Keratinocyte (primary cell): Measurements from ENCODE around the gene DAB1. TPM values are rescaled to one million over a fixed set of nuclear protein-coding genes. Genes with fewer than 3 reads are reported as not detected.

ENCODE experiments used
- DNase-seq: peaks from one replicate; pipeline ENCODE4 v3.0.0-alpha.2; 2011; ENCODE audit warnings: low read depth, missing footprints, low spot score
- FAIRE-seq: peaks from 2 replicates; lab custom pipeline; 2011; peaks lifted over from hg19 to GRCh38; lab: Jason Lieb, UNC
- H2AFZ ChIP-seq: 2 replicates; pipeline ENCODE4 v1.6.0; 2012; ENCODE audit warnings: low read length, control low read depth, inconsistent platforms; ENCODE audit not compliant: control insufficient read depth
- H3K27ac ChIP-seq: 2 replicates; pipeline ENCODE4 v1.5.1; 2011; ENCODE audit warnings: low read length; ENCODE audit not compliant: control insufficient read depth, insufficient read depth
- H3K27me3 ChIP-seq: 3 replicates; pipeline ENCODE4 v1.6.0; 2011; ENCODE audit warnings: low read length; ENCODE audit not compliant: control insufficient read depth, insufficient read depth; ENCODE audit errors: extremely low read depth
- H3K36me3 ChIP-seq, 2 experiments: 2 replicates in 1 of 2; 3 replicates in 1 of 2; pipeline ENCODE4 v1.5.1; 2011; ENCODE audit warnings: low read length in 2 of 2, mild to moderate bottlenecking in 1 of 2; ENCODE audit not compliant: control insufficient read depth in 2 of 2, insufficient read depth in 2 of 2; ENCODE audit errors: extremely low read depth in 1 of 2
- H3K4me1 ChIP-seq: 3 replicates; pipeline ENCODE4 v1.5.1; 2011; ENCODE audit warnings: low read length; ENCODE audit not compliant: control insufficient read depth, insufficient read depth; ENCODE audit errors: extremely low read depth
- H3K4me2 ChIP-seq: 3 replicates; pipeline ENCODE4 v1.6.0; 2011; ENCODE audit warnings: low read depth, low read length; ENCODE audit not compliant: control insufficient read depth, insufficient read depth; ENCODE audit errors: extremely low read depth
- H3K4me3 ChIP-seq, 3 experiments: fragments of 200-600 bp in 1 of 3; sonication (generic) in 1 of 3; 2 replicates in 2 of 3; 3 replicates in 1 of 3; pipeline ENCODE4 v1.5.1; 2011 to 2016; ENCODE audit warnings: low read length in 3 of 3, mild to moderate bottlenecking in 3 of 3, control low read depth in 2 of 3, inconsistent platforms in 1 of 3, low read depth in 1 of 3, mixed read lengths in 1 of 3, mixed run types in 1 of 3, moderate library complexity in 1 of 3; ENCODE audit not compliant: control insufficient read depth in 2 of 3, insufficient read depth in 2 of 3; ENCODE audit errors: extremely low read depth in 1 of 3
- H3K79me2 ChIP-seq: 2 replicates; pipeline ENCODE4 v1.6.0; 2012; ENCODE audit warnings: low read length; ENCODE audit not compliant: control insufficient read depth, insufficient read depth
- H3K9ac ChIP-seq: 3 replicates; pipeline ENCODE4 v1.6.0; 2011; ENCODE audit warnings: low read length; ENCODE audit not compliant: control insufficient read depth, insufficient read depth; ENCODE audit errors: extremely low read depth
- H3K9me1 ChIP-seq: 3 replicates; pipeline ENCODE4 v1.6.0; 2011; ENCODE audit warnings: low read length; ENCODE audit not compliant: control insufficient read depth, insufficient read depth; ENCODE audit errors: extremely low read depth
- H3K9me3 ChIP-seq: 2 replicates; pipeline ENCODE4 v1.5.1; 2012; ENCODE audit warnings: low read depth, low read length; ENCODE audit not compliant: control insufficient read depth
- H4K20me1 ChIP-seq: 3 replicates; pipeline ENCODE4 v1.6.0; 2011; ENCODE audit warnings: low read length; ENCODE audit not compliant: control insufficient read depth, insufficient read depth; ENCODE audit errors: extremely low read depth
- EZH2 ChIP-seq: IDR thresholded peaks from one replicate; pipeline ENCODE4 v1.6.1; 2012; ENCODE audit warnings: inconsistent platforms, mild to moderate bottlenecking, low read length, moderate library complexity
- dilution Hi-C: fragments of 300-500 bp; cut with MboI; formaldehyde crosslinking; loops from one replicate; pipeline ENCODE4 v1.7.0; 2020; ENCODE audit warnings: low sequenced_read_pairs; ENCODE audit not compliant: extremely low pct_ligation_motif_present
- polyA plus RNA-seq, 5 experiments: library from polyadenylated mRNA; depleted of rRNA in 3 of 5; stranded (reverse) in 3 of 5; stranded (forward) in 1 of 5; unstranded in 1 of 5; fragments of >200 nt; gene quantifications; 1 replicate in 1 of 5; 2 replicates in 3 of 5; 3 replicates in 1 of 5; pipeline versions ENCODE4 v1.2.1 to v1.2.3, GENCODE V29; 2011 to 2012; ENCODE audit warnings: missing spikeins in 2 of 5, low read depth in 1 of 5, low replicate concordance in 1 of 5
- TF ChIP-seq, protein P1 (sequence below), 3 experiments: IDR thresholded peaks in 1 of 3; conservative IDR thresholded peaks in 1 of 3; optimal IDR thresholded peaks in 1 of 3; 2 replicates in 2 of 3; 3 replicates in 1 of 3; pipeline versions ENCODE3 to v1.5.1; 2011; ENCODE audit warnings: low read length in 3 of 3, mild to moderate bottlenecking in 3 of 3, moderate library complexity in 2 of 3, control low read depth in 1 of 3, inconsistent platforms in 1 of 3; ENCODE audit not compliant: insufficient read depth in 2 of 3; ENCODE audit errors: extremely low read depth in 1 of 3

DAB1 gene
- polyA plus RNA-seq, 1 donor (not counting 4 experiments of a cell fraction or from before 2014, with no cell fraction given), result 0.01 TPM

DNA sequence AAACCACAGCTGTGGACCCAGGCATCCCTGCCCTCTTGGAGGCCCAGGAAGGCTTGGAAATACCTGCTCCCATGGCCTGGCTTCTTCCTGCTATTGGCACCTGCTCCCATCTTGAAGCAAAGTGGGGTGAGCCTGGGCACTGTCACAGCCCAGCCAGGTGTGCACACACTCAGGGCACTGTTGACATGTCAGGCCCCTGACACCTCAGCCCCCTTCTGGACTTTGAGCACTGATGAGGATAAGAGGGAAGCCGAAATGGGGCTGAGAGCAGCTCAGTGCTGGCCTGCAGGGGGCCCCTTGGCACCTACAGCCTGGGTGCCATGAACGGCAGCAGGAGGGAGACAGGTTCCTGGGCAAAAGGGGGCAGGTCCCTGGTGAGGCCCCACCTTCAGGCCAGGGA is 55.9 kb downstream of the DAB1 start:
- no peaks in the 10 kb centered on the region for H3K27me3 ChIP-seq
- no peaks in the 10 kb centered on the region for H3K9me3 ChIP-seq
- no peaks in the 10 kb centered on the region for H4K20me1 ChIP-seq
- H3K4me2 ChIP-seq, result no peak overlapping the region
- no peak for DNase-seq
- FAIRE-seq, result no peak
- dilution Hi-C loops, result no loop called here
- H3K79me2 ChIP-seq, result no peaks in the 10 kb centered on the region
- H3K4me3 ChIP-seq, result no peak overlapping the region
- H2AFZ ChIP-seq, result no peak overlapping the region
- TF ChIP-seq, protein P1, sequence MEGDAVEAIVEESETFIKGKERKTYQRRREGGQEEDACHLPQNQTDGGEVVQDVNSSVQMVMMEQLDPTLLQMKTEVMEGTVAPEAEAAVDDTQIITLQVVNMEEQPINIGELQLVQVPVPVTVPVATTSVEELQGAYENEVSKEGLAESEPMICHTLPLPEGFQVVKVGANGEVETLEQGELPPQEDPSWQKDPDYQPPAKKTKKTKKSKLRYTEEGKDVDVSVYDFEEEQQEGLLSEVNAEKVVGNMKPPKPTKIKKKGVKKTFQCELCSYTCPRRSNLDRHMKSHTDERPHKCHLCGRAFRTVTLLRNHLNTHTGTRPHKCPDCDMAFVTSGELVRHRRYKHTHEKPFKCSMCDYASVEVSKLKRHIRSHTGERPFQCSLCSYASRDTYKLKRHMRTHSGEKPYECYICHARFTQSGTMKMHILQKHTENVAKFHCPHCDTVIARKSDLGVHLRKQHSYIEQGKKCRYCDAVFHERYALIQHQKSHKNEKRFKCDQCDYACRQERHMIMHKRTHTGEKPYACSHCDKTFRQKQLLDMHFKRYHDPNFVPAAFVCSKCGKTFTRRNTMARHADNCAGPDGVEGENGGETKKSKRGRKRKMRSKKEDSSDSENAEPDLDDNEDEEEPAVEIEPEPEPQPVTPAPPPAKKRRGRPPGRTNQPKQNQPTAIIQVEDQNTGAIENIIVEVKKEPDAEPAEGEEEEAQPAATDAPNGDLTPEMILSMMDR (optimal IDR thresholded peaks at IDR 0.05 in 1 of 3, IDR thresholded peaks at IDR 0.05 in 1 of 3, conservative IDR thresholded peaks at IDR 0.05 in 1 of 3; ENCODE audit: extremely low read depth in 1 of 3, insufficient read depth in 2 of 3, low read length in 3 of 3), result no peak
- TF ChIP-seq EZH2, result no peak
- no peaks in the 10 kb centered on the region for H3K9me1 ChIP-seq
- no peak overlapping the region for H3K27ac ChIP-seq
- no peaks in the 10 kb centered on the region for H3K4me1 ChIP-seq
- H3K9ac ChIP-seq, result no peak overlapping the region
- no peaks in the 10 kb centered on the region for H3K36me3 ChIP-seq

- Histone ChIP-seq H3K79me2 (no peaks in the 10 kb centered on the region), H3K36me3 (no peaks in the 10 kb centered on the region), H3K4me1 (no peaks in the 10 kb centered on the region), H3K27ac (no peak overlapping the region), H3K4me2 (no peak overlapping the region), H3K9ac (no peak overlapping the region), H3K27me3 (no peaks in the 10 kb centered on the region), H3K9me3 (no peaks in the 10 kb centered on the region), H4K20me1 (no peaks in the 10 kb centered on the region), H3K9me1 (no peaks in the 10 kb centered on the region), H3K4me3 (no peak overlapping the region), H2AFZ (no peak overlapping the region)
- dilution Hi-C loops, result no loop called here
- FAIRE-seq (no peak), DNase-seq (no peak)
- TF ChIP-seq, protein P1 (optimal IDR thresholded peaks at IDR 0.05 in 1 of 3, IDR thresholded peaks at IDR 0.05 in 1 of 3, conservative IDR thresholded peaks at IDR 0.05 in 1 of 3; ENCODE audit: extremely low read depth in 1 of 3, insufficient read depth in 2 of 3, low read length in 3 of 3), result no peak
- TF ChIP-seq EZH2, result no peak
Measured at GRCh38 chr1:57363643-57364042, 60.2 kb downstream of the DAB1 start.
